ENCODE measurements around the gene INTS12. TPM values are rescaled to one million over a fixed set of nuclear protein-coding genes. Genes with fewer than 3 reads are reported as not detected.
A peak's percentile ranks its signal among the peaks of the same experiment; 100 is the strongest.

INTS12 gene
- total RNA-seq, 1 donor = 22.9 TPM

DNA sequence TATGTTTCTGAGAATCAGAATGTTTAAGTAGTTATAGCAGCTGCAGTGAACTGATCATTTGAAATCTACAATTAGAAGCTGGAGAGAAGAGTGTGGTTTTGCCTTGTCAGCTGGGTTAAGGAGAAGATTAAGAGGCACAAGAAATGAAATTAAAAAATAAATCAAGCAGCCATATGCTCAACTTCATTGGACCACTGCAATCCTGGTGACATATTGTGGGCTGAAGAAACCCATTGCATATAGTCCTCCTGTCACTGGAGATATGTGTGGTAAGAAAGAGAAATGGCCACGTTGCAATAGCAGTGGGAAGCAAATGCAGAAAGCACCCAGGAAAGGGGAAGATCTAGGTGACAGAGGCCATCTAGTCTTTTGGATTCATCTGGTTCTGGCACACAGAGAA is 63.0 kb downstream of the INTS12 start:
- no peak for DNase-seq (ENCODE audit: low read depth)
- TF ChIP-seq, protein P1, sequence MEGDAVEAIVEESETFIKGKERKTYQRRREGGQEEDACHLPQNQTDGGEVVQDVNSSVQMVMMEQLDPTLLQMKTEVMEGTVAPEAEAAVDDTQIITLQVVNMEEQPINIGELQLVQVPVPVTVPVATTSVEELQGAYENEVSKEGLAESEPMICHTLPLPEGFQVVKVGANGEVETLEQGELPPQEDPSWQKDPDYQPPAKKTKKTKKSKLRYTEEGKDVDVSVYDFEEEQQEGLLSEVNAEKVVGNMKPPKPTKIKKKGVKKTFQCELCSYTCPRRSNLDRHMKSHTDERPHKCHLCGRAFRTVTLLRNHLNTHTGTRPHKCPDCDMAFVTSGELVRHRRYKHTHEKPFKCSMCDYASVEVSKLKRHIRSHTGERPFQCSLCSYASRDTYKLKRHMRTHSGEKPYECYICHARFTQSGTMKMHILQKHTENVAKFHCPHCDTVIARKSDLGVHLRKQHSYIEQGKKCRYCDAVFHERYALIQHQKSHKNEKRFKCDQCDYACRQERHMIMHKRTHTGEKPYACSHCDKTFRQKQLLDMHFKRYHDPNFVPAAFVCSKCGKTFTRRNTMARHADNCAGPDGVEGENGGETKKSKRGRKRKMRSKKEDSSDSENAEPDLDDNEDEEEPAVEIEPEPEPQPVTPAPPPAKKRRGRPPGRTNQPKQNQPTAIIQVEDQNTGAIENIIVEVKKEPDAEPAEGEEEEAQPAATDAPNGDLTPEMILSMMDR (IDR thresholded peaks at IDR 0.05; ENCODE audit: insufficient read depth, low read length) = no peak

DNA sequence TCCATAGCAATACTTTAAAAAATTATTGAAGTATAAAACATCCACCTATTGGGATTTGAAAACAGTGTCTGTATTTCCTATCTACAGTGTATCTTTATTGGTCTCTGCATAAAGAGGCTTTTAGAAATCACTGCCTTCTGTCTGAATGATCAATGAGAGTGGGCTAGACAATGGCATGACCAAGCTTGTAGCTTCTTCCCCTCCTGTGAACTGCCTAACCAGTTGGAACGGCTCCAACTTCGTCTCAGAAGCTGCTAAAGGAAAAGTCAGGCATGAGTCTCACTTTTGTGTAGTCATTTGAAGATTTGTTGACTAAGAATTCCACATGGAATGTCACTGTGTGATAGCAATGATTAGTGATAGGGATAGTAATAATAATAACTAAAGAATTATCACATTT is 64.2 kb downstream of the INTS12 start:
- H3K4me3 ChIP-seq (ENCODE audit: low read depth, low read length) = no peak overlapping the region
- DNase-seq (ENCODE audit: low read depth) = no peak
- TF ChIP-seq, protein P1 (IDR thresholded peaks at IDR 0.05; ENCODE audit: insufficient read depth, low read length) = no peak

More for the DNA sequence above, 63.0 kb downstream of the INTS12 start:
- no peak overlapping the region for H3K4me3 ChIP-seq (ENCODE audit: low read depth, low read length)

DNA sequence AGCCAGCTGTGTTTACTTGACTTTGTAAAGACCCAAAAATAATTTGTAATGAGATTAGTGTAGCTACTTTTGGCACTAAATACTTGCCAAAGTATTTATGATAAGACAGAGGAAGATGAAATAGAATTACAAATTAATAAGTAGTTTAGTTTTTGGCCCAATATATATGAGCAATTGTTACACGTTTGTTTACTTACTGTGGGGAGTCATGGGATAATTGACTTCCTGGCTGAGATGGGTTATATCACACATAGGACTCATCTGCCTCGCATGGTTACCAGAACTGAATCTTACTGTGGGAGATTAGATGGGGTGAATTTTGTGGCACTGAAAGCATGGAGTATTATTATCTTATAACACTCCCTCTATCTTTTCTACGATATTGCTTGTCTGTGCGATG is 66.6 kb downstream of the INTS12 start:
- TF ChIP-seq, protein P1 (IDR thresholded peaks at IDR 0.05; ENCODE audit: insufficient read depth, low read length) = no peak
- no peak overlapping the region for H3K4me3 ChIP-seq (ENCODE audit: low read depth, low read length)
- DNase-seq (ENCODE audit: low read depth) = no peak

DNA sequence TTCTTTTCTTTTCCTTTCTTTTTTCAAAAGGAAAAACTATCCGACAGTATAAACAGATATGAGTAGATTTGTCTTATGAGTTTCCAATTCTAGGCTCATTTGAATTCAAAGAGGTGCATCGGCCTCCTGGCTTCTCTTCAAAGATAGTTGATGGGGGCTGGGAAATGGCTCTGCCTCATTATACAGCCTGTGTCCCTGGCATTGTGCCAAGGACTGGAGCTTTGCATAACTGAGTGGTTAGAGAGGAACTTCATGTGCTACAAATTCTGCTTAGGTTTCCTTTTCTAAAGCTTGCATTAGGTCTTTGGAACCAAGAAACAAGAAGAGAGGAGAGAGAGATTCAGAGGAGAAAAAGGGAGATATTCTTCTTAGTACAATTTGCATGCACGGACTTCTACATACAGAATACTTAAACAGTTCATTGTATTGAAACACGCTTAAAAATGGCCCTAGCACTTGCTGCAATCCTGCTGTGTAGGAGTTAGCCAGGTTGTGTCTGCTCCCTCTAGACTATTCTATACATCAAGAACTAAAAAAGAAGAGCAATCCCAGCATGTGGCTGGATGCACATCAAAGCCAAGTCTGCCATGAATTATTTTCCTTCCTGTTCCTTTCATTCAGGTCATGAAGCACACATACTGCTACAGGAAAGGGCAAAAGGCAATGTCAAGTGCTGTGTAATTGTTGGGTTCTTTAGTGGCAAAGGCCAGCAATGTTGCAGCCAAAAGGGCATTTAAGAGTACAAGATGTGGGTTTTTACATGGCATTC is 70.9 kb downstream of the INTS12 start:
- H3K4me3 ChIP-seq (ENCODE audit: low read depth, low read length) = no peak overlapping the region
- TF ChIP-seq, protein P1 (IDR thresholded peaks at IDR 0.05; ENCODE audit: insufficient read depth, low read length) = no peak

DNA sequence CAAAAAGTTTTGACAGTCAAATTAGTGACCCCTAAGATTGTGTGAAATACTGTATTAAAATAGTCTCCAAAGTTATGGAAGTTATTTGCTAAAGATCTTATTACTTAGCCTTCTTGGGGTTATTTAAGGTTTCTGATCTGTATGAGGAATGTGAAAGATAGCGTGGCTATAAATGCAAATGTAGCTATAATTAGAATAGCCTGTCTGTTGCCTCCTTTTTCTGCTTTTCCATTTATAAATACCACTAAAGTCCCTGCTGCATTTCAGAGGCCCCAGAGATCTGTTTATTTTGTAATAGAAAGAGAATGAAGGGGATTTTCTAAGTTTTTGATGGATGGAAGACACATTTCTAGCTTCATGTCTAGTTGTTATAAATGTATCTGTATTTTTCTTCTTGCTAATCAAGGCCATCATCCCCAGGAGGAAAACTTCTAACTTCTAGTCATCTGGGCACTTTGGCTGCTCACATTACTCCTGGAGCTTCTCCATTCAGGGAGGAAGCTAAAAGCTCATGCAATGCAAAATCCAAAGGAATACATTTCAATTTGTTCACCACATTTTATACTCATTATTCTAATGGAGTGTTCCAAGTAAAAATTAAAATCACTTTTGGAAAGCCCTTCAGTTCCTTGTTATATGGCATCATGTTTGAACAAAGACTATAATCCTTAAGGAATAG is 73.9 kb downstream of the INTS12 start:
- H3K4me3 ChIP-seq (ENCODE audit: low read depth, low read length) = no peak overlapping the region
- no peak for DNase-seq (ENCODE audit: low read depth)
- TF ChIP-seq, protein P1 (IDR thresholded peaks at IDR 0.05; ENCODE audit: insufficient read depth, low read length) = no peak

More for the DNA sequence above, 70.9 kb downstream of the INTS12 start:
- peak; percentile 22 for DNase-seq (ENCODE audit: low read depth)

DNA sequence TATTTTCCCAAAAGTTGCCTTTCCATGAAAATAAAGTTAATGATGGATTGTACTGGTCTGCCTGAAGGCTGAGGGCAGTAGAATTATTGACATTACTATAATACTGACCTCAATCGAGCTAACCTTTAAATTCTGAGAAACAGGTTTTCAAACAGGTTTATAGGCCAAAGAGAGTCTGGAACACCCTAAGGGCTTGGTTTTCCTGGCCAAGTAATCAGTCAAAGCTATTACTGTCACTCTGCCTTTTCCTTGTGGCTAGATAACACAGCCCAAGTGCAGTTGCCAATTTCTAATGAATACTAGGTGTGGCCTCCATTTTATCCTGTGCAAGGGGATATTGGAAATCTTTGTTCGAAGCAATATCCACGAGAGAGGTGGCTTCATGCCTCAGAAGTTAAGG is 75.2 kb downstream of the INTS12 start:
- no peak overlapping the region for H3K4me3 ChIP-seq (ENCODE audit: low read depth, low read length)
- TF ChIP-seq, protein P1 (IDR thresholded peaks at IDR 0.05; ENCODE audit: insufficient read depth, low read length) = no peak

More for the DNA sequence above, 75.2 kb downstream of the INTS12 start:
- no peak for DNase-seq (ENCODE audit: low read depth)

Other genes starting within 250 kb of the INTS12 start
- 78.9 and 470 TPM in 2 replicates for gene PPA2, start 234.6 kb downstream of the INTS12 start, total RNA-seq (ENCODE audit: low replicate concordance)
- not detected in 2 replicates for gene ARHGEF38, start 156.1 kb downstream of the INTS12 start, total RNA-seq (ENCODE audit: low replicate concordance)
- gene GSTCD, start 95 bp upstream of the INTS12 start, total RNA-seq (ENCODE audit: low replicate concordance) = 8.6 and 21.0 TPM in 2 replicates
- not detected in 2 replicates for gene NPNT, start 186.8 kb upstream of the INTS12 start, total RNA-seq (ENCODE audit: low replicate concordance)

Measured in fibroblast of the aortic adventitia (primary cell).